ENCODE measurements around the gene PLEKHG7.

PLEKHG7 gene

GRCh38 chr12:92764831-92765230, 62.0 kb downstream of the PLEKHG7 start:
- TF ChIP-seq REST (IDR thresholded peaks at IDR 0.05; ENCODE audit: insufficient read depth in 1 of 2, low read depth in 2 of 2, low read length in 2 of 2) (no peak), FOXP2 (optimal IDR thresholded peaks at IDR 0.05; ENCODE audit: borderline replicate concordance, extremely low read depth, extremely low read length, insufficient read depth) (no peak), POLR2AphosphoS5 (IDR thresholded peaks at IDR 0.05; ENCODE audit: low read depth, low read length) (no peak), TAF1 (IDR thresholded peaks at IDR 0.05; ENCODE audit: borderline replicate concordance, insufficient read depth, low read length) (no peak), SIN3A (IDR thresholded peaks at IDR 0.05; ENCODE audit: borderline replicate concordance, insufficient read depth, low read length) (no peak)

GRCh38 chr12:92765871-92766270, 63.1 kb downstream of the PLEKHG7 start:
- TF ChIP-seq FOXP2 (optimal IDR thresholded peaks at IDR 0.05; ENCODE audit: borderline replicate concordance, extremely low read depth, extremely low read length, insufficient read depth) = no peak
- TF ChIP-seq REST (IDR thresholded peaks at IDR 0.05; ENCODE audit: insufficient read depth in 1 of 2, low read depth in 2 of 2, low read length in 2 of 2) = no peak
- TF ChIP-seq POLR2AphosphoS5 (IDR thresholded peaks at IDR 0.05; ENCODE audit: low read depth, low read length) = no peak
- TF ChIP-seq SIN3A (IDR thresholded peaks at IDR 0.05; ENCODE audit: borderline replicate concordance, insufficient read depth, low read length) = no peak
- no peak for TF ChIP-seq TAF1 (IDR thresholded peaks at IDR 0.05; ENCODE audit: borderline replicate concordance, insufficient read depth, low read length)

GRCh38 chr12:92769124-92769901, 66.5 kb downstream of the PLEKHG7 start:
- TF ChIP-seq POLR2AphosphoS5 (IDR thresholded peaks at IDR 0.05; ENCODE audit: low read depth, low read length) = no peak
- no peak for TF ChIP-seq TAF1 (IDR thresholded peaks at IDR 0.05; ENCODE audit: borderline replicate concordance, insufficient read depth, low read length)
- TF ChIP-seq SIN3A (IDR thresholded peaks at IDR 0.05; ENCODE audit: borderline replicate concordance, insufficient read depth, low read length) = no peak
- no peak for TF ChIP-seq REST (IDR thresholded peaks at IDR 0.05; ENCODE audit: insufficient read depth in 1 of 2, low read depth in 2 of 2, low read length in 2 of 2)
- no peak for TF ChIP-seq FOXP2 (optimal IDR thresholded peaks at IDR 0.05; ENCODE audit: borderline replicate concordance, extremely low read depth, extremely low read length, insufficient read depth)

GRCh38 chr12:92771001-92771400, 68.2 kb downstream of the PLEKHG7 start:
- TF ChIP-seq POLR2AphosphoS5 (IDR thresholded peaks at IDR 0.05; ENCODE audit: low read depth, low read length) (no peak), REST (IDR thresholded peaks at IDR 0.05; ENCODE audit: insufficient read depth in 1 of 2, low read depth in 2 of 2, low read length in 2 of 2) (no peak), TAF1 (IDR thresholded peaks at IDR 0.05; ENCODE audit: borderline replicate concordance, insufficient read depth, low read length) (no peak), FOXP2 (optimal IDR thresholded peaks at IDR 0.05; ENCODE audit: borderline replicate concordance, extremely low read depth, extremely low read length, insufficient read depth) (no peak), SIN3A (IDR thresholded peaks at IDR 0.05; ENCODE audit: borderline replicate concordance, insufficient read depth, low read length) (no peak)
